Pancreas (tissue), 10 donors: ENCODE data around the gene SNED1. TPM values are rescaled to one million over a fixed set of nuclear protein-coding genes. Genes with fewer than 3 reads are reported as not detected.
A peak's percentile ranks its signal among the peaks of the same experiment; 100 is the strongest.

Experiments used
- ATAC-seq, 4 donors: fragments of 200-7000 bp; cut with Tn5 transposase; one replicate each; pipeline versions ENCODE4 v1.8.0 to v1.9.1; 2020; ENCODE audit warnings: mild to moderate bottlenecking in 4 of 4, moderate library complexity in 4 of 4
- DNase-seq, 6 donors: peaks; one replicate each; pipeline ENCODE4 v3.0.0-alpha.2; 2020
- FAIRE-seq: peaks from 2 replicates; lab custom pipeline; 2012; peaks lifted over from hg19 to GRCh38; lab: Jason Lieb, UNC
- H3K27ac ChIP-seq, 4 donors: fragments of 200-600 bp; sonication (generic); 1 replicate in 3 of 4; 2 replicates in 1 of 4; pipeline versions ENCODE4 v1.5.0 to v1.8.0; 2020
- H3K27me3 ChIP-seq, 4 donors: fragments of 200-600 bp; one replicate each; pipeline ENCODE4 v1.8.0; 2021
- H3K36me3 ChIP-seq, 3 donors: fragments of 200-600 bp; sonication (generic) in 1 of 3; one replicate each; pipeline versions ENCODE4 v1.5.0 to v1.8.0; 2020 to 2021
- H3K4me1 ChIP-seq, 3 donors: fragments of 200-600 bp; one replicate each; pipeline ENCODE4 v1.8.0; 2021
- H3K4me3 ChIP-seq, 4 donors: fragments of 200-600 bp; sonication (generic) in 2 of 4; one replicate each; pipeline versions ENCODE4 v1.5.0 to v1.8.0; 2020 to 2021
- H3K9me3 ChIP-seq, 4 donors: fragments of 200-600 bp; one replicate each; pipeline ENCODE4 v1.8.0; 2021
- WGBS, 2 donors: extraction: QIAGEN DNeasy Blood & Tissue Kit; methylation state at CpG; one replicate each; pipeline ENCODE4 v1.1.7; 2013; 5-methylcytosine and 5-hydroxymethylcytosine counted together
- intact Hi-C, 3 donors: fragments of 100-400 bp; cut with DNase I; formaldehyde crosslinking; loops; one replicate each; pipeline versions ENCODE4 v1.11.1 to v1.14.2; 2022
- polyA plus RNA-seq, 2 donors: library from polyadenylated mRNA; stranded (reverse); fragments of 200-250 nt; gene quantifications; one replicate each; pipeline ENCODE4 v1.2.3, GENCODE V29; 2013
- total RNA-seq, 6 donors: library from RNA; stranded (reverse); fragmentation: NEBNext Ultra II Directional in 4 of 6; extraction: Animal tissue kit (Norgen Biotek cat#: 25700) in 4 of 6; gene quantifications; one replicate each; pipeline versions ENCODE4 v1.2.1 to v1.2.4, GENCODE V29; 2021 to 2023
- TF ChIP-seq, protein P1 (sequence below), 4 donors: fragments of 200-600 bp; sonication (generic) in 3 of 4; IDR thresholded peaks; one replicate each; pipeline versions ENCODE4 v1.5.0 to v1.8.0; 2021; ENCODE audit warnings: antibody characterized with exemption in 4 of 4
- donor health status: healthy with polysubstance abuse.
- donor health status: DM: no; HTN: no; CAD: no; lungs with moderate emphysema.
- donor health status: DM: no; HTN: no; CAD: no.
- donor health status: control.
- donor health status: control.
- donor health status: Bipolar disorder and iron deficiency.
- donor health status: DM: yes; HTN: yes; CAD: no.
- donor health status: DM: no; HTN: no; CAD: no.
- donor health status: DM: no; HTN: no; CAD: no.
- donor health status: DM: yes; HTN: yes; CAD: no.

Gene SNED1
- total and polyA plus RNA-seq, 8 donors = 6.6 to 19.2 (median 10.0) TPM

DNA sequence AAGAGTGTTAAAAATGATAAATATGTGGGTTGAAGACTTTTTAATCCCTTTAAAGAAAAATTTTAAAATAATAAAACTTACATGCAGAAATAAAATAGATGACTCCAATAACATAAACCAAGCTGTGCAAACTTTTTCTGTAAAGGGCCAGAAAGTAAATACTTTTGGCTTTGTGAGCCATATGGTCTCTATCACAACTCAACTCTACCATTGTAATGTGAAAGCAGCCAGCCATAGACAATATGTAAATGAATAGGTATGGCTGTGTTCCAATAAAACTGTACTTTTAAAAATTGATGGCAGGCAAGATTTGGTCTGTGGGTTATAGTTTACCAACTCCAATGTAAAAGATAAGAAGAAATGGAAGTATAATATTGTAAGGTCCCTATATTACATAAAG lies 45.2 kb downstream of the SNED1 start:
- FAIRE-seq = no peak
- intact Hi-C loops = no loop called here
- H3K36me3 ChIP-seq = no peaks in the 10 kb centered on the region

DNA sequence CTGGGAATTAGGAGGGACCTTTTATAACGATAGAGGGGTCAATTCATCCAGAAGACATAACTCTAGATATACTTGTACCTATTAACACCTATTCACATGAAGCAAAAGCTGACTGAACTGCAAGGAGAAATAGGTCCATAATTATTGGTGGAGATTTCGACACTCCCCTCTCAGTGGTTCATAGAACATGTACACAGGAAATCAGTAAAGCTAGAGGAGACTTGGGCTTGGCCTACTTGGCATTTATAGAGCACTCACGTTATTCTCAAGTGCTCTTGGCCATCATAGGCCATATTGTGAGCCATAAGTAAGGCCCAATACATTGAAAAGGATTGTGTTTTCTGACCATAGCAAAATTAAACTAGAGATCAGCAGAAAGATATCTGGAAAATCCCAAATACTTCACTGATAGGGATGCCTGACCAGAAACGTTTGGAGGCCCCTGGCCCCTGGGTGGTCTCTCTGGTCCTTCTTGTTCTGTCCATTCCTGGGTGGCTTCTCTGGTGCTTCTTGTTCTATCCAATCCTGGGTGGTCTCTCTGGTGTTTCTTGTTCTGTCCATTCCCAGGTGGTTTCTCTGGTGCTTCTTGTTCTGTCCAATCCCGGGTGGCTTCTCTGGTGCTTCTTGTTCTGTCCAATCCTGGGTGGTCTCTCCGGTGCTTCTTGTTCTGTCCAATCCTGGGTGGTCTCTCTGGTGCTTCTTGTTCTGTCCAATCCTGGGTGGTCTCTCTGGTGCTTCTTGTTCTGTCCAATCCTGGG lies 49.0 kb downstream of the SNED1 start:
- Histone ChIP-seq H3K4me1 (no peaks in the 10 kb centered on the region), H3K27me3 (no peaks in the 10 kb centered on the region), H3K4me3 (no peak overlapping the region), H3K36me3 (peaks cover 0 to 6% (median 0%) of the 10 kb centered on the region in 3 donors), H3K9me3 (no peaks in the 10 kb centered on the region), H3K27ac (no peak overlapping the region)
- intact Hi-C loops = no loop called here
- ATAC-seq = no peak
- no peak for DNase-seq
- FAIRE-seq = no peak
- TF ChIP-seq, protein P1, sequence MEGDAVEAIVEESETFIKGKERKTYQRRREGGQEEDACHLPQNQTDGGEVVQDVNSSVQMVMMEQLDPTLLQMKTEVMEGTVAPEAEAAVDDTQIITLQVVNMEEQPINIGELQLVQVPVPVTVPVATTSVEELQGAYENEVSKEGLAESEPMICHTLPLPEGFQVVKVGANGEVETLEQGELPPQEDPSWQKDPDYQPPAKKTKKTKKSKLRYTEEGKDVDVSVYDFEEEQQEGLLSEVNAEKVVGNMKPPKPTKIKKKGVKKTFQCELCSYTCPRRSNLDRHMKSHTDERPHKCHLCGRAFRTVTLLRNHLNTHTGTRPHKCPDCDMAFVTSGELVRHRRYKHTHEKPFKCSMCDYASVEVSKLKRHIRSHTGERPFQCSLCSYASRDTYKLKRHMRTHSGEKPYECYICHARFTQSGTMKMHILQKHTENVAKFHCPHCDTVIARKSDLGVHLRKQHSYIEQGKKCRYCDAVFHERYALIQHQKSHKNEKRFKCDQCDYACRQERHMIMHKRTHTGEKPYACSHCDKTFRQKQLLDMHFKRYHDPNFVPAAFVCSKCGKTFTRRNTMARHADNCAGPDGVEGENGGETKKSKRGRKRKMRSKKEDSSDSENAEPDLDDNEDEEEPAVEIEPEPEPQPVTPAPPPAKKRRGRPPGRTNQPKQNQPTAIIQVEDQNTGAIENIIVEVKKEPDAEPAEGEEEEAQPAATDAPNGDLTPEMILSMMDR (IDR thresholded peaks at IDR 0.05) = no peak
- 72 to 76% methylated on average over 6 of the region's 6 CpGs for WGBS, 2 donors

More for the DNA sequence above, 45.2 kb downstream of the SNED1 start:
- H3K9me3 ChIP-seq = no peaks in the 10 kb centered on the region
- no peak overlapping the region for H3K27ac ChIP-seq
- TF ChIP-seq, protein P1 (IDR thresholded peaks at IDR 0.05) = no peak
- H3K27me3 ChIP-seq = no peaks in the 10 kb centered on the region
- no peaks in the 10 kb centered on the region for H3K4me1 ChIP-seq
- no peak for DNase-seq
- ATAC-seq = no peak
- no peak overlapping the region for H3K4me3 ChIP-seq

DNA sequence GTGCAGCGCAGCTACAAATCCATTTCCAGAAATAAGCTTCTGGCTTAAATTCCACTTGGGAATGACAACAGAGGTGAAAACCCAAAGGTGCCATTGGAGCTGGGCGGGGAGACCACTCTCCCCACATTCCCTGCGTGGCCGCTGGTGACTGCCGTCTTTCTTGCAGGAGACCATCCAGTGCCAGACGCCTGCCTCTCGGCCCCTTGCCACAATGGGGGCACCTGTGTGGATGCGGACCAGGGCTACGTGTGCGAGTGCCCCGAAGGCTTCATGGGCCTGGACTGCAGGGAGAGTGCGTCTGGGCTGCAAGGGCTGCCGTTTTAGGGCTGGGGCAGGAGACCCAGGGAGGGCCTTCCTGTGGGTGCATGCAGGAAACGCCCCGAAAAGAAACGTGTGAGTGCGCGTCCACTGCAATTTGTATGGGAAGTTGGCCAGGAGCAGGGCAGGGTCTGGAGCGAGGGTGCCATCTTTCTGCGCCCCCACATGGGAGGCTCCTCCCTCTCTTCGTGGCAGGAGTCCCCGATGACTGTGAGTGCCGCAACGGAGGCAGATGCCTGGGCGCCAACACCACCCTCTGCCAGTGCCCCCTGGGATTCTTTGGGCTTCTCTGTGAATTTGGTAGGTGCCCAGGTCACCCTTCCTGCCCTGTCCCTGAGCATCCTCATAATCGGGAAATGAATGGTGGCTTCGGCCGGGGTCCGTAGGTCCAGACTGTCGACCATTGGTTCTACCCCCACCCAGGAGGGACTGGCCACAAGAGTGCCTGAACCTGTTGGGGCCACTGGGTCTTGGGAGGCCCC lies 49.9 kb downstream of the SNED1 start:
- FAIRE-seq (no peak), ATAC-seq (no peak), DNase-seq (peak in 1 of 6 donors; percentile 64)
- Histone ChIP-seq H3K4me1 (no peaks in the 10 kb centered on the region), H3K9me3 (no peaks in the 10 kb centered on the region), H3K4me3 (no peak overlapping the region), H3K27me3 (no peaks in the 10 kb centered on the region), H3K27ac (no peak overlapping the region), H3K36me3 (peaks cover 0 to 6% (median 0%) of the 10 kb centered on the region in 3 donors)
- WGBS, 2 donors = 89 to 93% methylated on average over 30 of the region's 30 CpGs
- intact Hi-C loops = no loop called here
- TF ChIP-seq, protein P1 (IDR thresholded peaks at IDR 0.05) = no peak

DNA sequence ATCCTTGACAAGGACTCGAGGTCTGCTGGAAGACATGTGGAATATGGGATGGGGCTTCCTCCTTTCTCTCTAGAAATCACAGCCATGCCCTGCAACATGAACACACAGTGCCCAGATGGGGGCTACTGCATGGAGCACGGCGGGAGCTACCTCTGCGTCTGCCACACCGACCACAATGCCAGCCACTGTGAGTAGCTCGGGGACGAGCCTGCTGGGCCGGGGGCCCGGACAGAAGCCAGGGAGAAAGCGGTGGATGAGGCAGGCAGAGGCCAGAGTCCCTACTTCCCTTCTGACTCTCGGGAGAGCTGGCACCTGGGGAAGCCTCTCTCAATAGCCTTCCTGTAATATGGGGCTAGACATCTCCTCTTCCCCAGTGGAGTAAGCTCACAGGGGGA lies 50.5 kb downstream of the SNED1 start:
- Histone ChIP-seq H3K27me3 (no peaks in the 10 kb centered on the region), H3K4me1 (no peaks in the 10 kb centered on the region), H3K9me3 (no peaks in the 10 kb centered on the region), H3K27ac (no peak overlapping the region), H3K36me3 (peaks cover 0 to 6% (median 0%) of the 10 kb centered on the region in 3 donors), H3K4me3 (no peak overlapping the region)
- WGBS, 2 donors = 89% methylated on average over 10 to 11 of the region's 11 CpGs
- intact Hi-C loops = no loop called here
- TF ChIP-seq, protein P1 (IDR thresholded peaks at IDR 0.05) = no peak
- no peak for DNase-seq
- no peak for ATAC-seq
- no peak for FAIRE-seq
